DND-41 (cell line): Measurements from ENCODE around the gene TBC1D8.

ENCODE experiments used
- ATAC-seq: fragments of 200-7000 bp; cut with Tn5 transposase; 3 replicates; pipeline ENCODE4 v1.9.1; 2021; ENCODE audit warnings: low read depth; ENCODE audit not compliant: insufficient read depth
- DNase-seq: peaks from one replicate; pipeline ENCODE4 v3.0.0-alpha.2; 2020
- H2AFZ ChIP-seq: 2 replicates; pipeline ENCODE4 v1.6.0; 2012; ENCODE audit warnings: low read depth, low read length
- H3K27ac ChIP-seq: 2 replicates; pipeline ENCODE4 v1.5.1; 2012; ENCODE audit warnings: low read length, inconsistent platforms
- H3K27me3 ChIP-seq: fragments of 200-600 bp; sonication (generic); 2 replicates; pipeline ENCODE4 v1.6.0; 2012; ENCODE audit warnings: low read length, mild to moderate bottlenecking, inconsistent platforms; ENCODE audit not compliant: insufficient read depth, poor library complexity
- H3K36me3 ChIP-seq: 2 replicates; pipeline ENCODE4 v1.5.1; 2012; ENCODE audit warnings: low read length, inconsistent platforms; ENCODE audit not compliant: insufficient read depth
- H3K4me1 ChIP-seq: 2 replicates; pipeline ENCODE4 v1.5.1; 2012; ENCODE audit warnings: mild to moderate bottlenecking, low read length; ENCODE audit not compliant: insufficient read depth
- H3K4me2 ChIP-seq: 2 replicates; pipeline ENCODE4 v1.6.0; 2012; ENCODE audit warnings: mild to moderate bottlenecking, moderate library complexity, low read length, inconsistent platforms; ENCODE audit not compliant: insufficient read depth
- H3K4me3 ChIP-seq, 2 experiments: fragments of 200-600 bp in 1 of 2; shearing (Covaris generic) in 1 of 2; 2 replicates each; pipeline ENCODE4 v1.5.1; 2012 to 2016; ENCODE audit warnings: inconsistent platforms in 2 of 2, low read length in 2 of 2, mild to moderate bottlenecking in 2 of 2, low read depth in 1 of 2, moderate library complexity in 1 of 2
- H3K79me2 ChIP-seq: 2 replicates; pipeline ENCODE4 v1.6.0; 2012; ENCODE audit warnings: low read length, inconsistent platforms; ENCODE audit not compliant: insufficient read depth
- H3K9ac ChIP-seq: 2 replicates; pipeline ENCODE4 v1.6.0; 2012; ENCODE audit warnings: low read depth, mild to moderate bottlenecking, inconsistent platforms, low read length, moderate library complexity
- H3K9me3 ChIP-seq: 2 replicates; pipeline ENCODE4 v1.5.1; 2012; ENCODE audit warnings: low read length, moderate library complexity, mild to moderate bottlenecking, inconsistent platforms; ENCODE audit not compliant: insufficient read depth, severe bottlenecking
- H4K20me1 ChIP-seq: 2 replicates; pipeline ENCODE4 v1.6.0; 2012; ENCODE audit warnings: low read length; ENCODE audit not compliant: insufficient read depth
- CTCF ChIP-seq: IDR thresholded peaks from 2 replicates; pipeline ENCODE4 v1.5.1; 2012; ENCODE audit warnings: borderline replicate concordance, low read length, moderate library complexity, mild to moderate bottlenecking; ENCODE audit not compliant: poor library complexity, severe bottlenecking; ENCODE audit errors: extremely low read depth
- EZH2 ChIP-seq: IDR thresholded peaks from 3 replicates; pipeline ENCODE4 v1.6.1; 2012; ENCODE audit warnings: borderline replicate concordance, low read depth, mild to moderate bottlenecking, moderate library complexity, low read length, inconsistent platforms; ENCODE audit not compliant: severe bottlenecking

The TBC1D8 gene

GRCh38 chr2:101120124-101120996 lies 30.8 kb downstream of the TBC1D8 start:
- no peak overlapping the region for H2AFZ ChIP-seq

GRCh38 chr2:101119431-101119830 lies 31.8 kb downstream of the TBC1D8 start:
- H3K36me3 ChIP-seq = no peaks in the 10 kb centered on the region
- TF ChIP-seq EZH2 (no peak), CTCF (no peak)
- H4K20me1 ChIP-seq = peaks cover 10% of the 10 kb centered on the region; the same call in 1 of the 2 replicates
- no peak overlapping the region for H3K27ac ChIP-seq
- peaks cover 13% of the 10 kb centered on the region for H3K4me1 ChIP-seq
- H3K4me3 ChIP-seq = no peak overlapping the region
- H2AFZ ChIP-seq = no peak overlapping the region
- no peaks in the 10 kb centered on the region for H3K27me3 ChIP-seq
- no peak overlapping the region for H3K4me2 ChIP-seq
- no peak overlapping the region for H3K9ac ChIP-seq
- ATAC-seq (no peak), DNase-seq (no peak)
- H3K9me3 ChIP-seq = no peaks in the 10 kb centered on the region
- peaks cover 18% of the 10 kb centered on the region; the same call in 1 of the 2 replicates for H3K79me2 ChIP-seq

More at GRCh38 chr2:101120124-101120996, 30.8 kb downstream of the TBC1D8 start:
- H3K27ac ChIP-seq = no peak overlapping the region
- no peak overlapping the region for H3K9ac ChIP-seq
- H3K27me3 ChIP-seq = no peaks in the 10 kb centered on the region
- no peaks in the 10 kb centered on the region for H3K9me3 ChIP-seq
- TF ChIP-seq CTCF (no peak), EZH2 (no peak)
- no peaks in the 10 kb centered on the region for H3K36me3 ChIP-seq
- H4K20me1 ChIP-seq = peaks cover 13% of the 10 kb centered on the region; the same call in 1 of the 2 replicates
- no peak for DNase-seq
- ATAC-seq = no peak
- H3K4me2 ChIP-seq = no peak overlapping the region
- peaks cover 7% of the 10 kb centered on the region; the same call in 1 of the 2 replicates for H3K4me1 ChIP-seq
- peaks cover 24% of the 10 kb centered on the region; the same call in 1 of the 2 replicates for H3K79me2 ChIP-seq
- H3K4me3 ChIP-seq = no peak overlapping the region

- ATAC-seq (no peak), DNase-seq (no peak)
- no peak overlapping the region for H3K4me2 ChIP-seq
- peaks cover 37% of the 10 kb centered on the region for H3K4me1 ChIP-seq
- no peak overlapping the region for H2AFZ ChIP-seq
- H3K27ac ChIP-seq = no peak overlapping the region
- H4K20me1 ChIP-seq = peaks cover 4% of the 10 kb centered on the region; the same call in 1 of the 2 replicates
- no peak overlapping the region for H3K4me3 ChIP-seq
- H3K27me3 ChIP-seq = no peaks in the 10 kb centered on the region
- H3K9me3 ChIP-seq = no peaks in the 10 kb centered on the region
- H3K9ac ChIP-seq = no peak overlapping the region
- no peak for TF ChIP-seq EZH2
- no peak for TF ChIP-seq CTCF
- no peaks in the 10 kb centered on the region for H3K36me3 ChIP-seq
- H3K79me2 ChIP-seq = peaks cover 23% of the 10 kb centered on the region; the same call in 1 of the 2 replicates
Observed at GRCh38 chr2:101116841-101117552, 34.2 kb downstream of the TBC1D8 start.
